IMR-90 (cell line): Measurements from ENCODE around the gene VSIG4.

Experiments used
- CEBPB ChIP-seq: IDR thresholded peaks from 2 replicates; pipeline ENCODE4 v1.6.1; 2012; ENCODE audit warnings: low read depth, low read length, improper control_type of control experiment
- FOS ChIP-seq: fragments of 150-350 bp; IDR thresholded peaks from 2 replicates; pipeline ENCODE4 v1.6.1; 2016; ENCODE audit warnings: low read depth, low read length
- MAFK ChIP-seq: IDR thresholded peaks from 2 replicates; pipeline ENCODE4 v1.6.1; 2012; ENCODE audit warnings: low read depth, low read length, improper control_type of control experiment
- MXI1 ChIP-seq: IDR thresholded peaks from 2 replicates; pipeline ENCODE4 v1.6.1; 2012; ENCODE audit warnings: low read depth, mild to moderate bottlenecking, low read length, moderate library complexity, borderline replicate concordance
- POLR2A ChIP-seq: IDR thresholded peaks from 2 replicates; pipeline ENCODE4 v1.6.1; 2012; ENCODE audit warnings: mild to moderate bottlenecking, low read depth, low read length
- RAD21 ChIP-seq: IDR thresholded peaks from 2 replicates; pipeline ENCODE4 v1.6.1; 2012; ENCODE audit warnings: low read length, improper control_type of control experiment
- RFX5 ChIP-seq: IDR thresholded peaks from 2 replicates; pipeline ENCODE4 v1.8.0; 2012; ENCODE audit warnings: low read depth, mild to moderate bottlenecking, low read length, moderate library complexity
- TF ChIP-seq, protein P1 (sequence below): conservative IDR thresholded peaks from 2 replicates; pipeline ENCODE4 v1.5.1; 2012; ENCODE audit warnings: mild to moderate bottlenecking, low read depth, low read length, improper control_type of control experiment
- TF ChIP-seq, protein P2 (sequence below): fragments of 150-350 bp; IDR thresholded peaks from 2 replicates; pipeline ENCODE4 v1.6.1; 2017; ENCODE audit warnings: mild to moderate bottlenecking, antibody characterized with exemption, low read length, low read depth
- TF ChIP-seq, protein P3 (sequence below): fragments of 150-350 bp; IDR thresholded peaks from 2 replicates; pipeline ENCODE4 v1.6.1; 2016; ENCODE audit warnings: low read depth, mild to moderate bottlenecking, low read length, moderate library complexity, borderline replicate concordance

DNA sequence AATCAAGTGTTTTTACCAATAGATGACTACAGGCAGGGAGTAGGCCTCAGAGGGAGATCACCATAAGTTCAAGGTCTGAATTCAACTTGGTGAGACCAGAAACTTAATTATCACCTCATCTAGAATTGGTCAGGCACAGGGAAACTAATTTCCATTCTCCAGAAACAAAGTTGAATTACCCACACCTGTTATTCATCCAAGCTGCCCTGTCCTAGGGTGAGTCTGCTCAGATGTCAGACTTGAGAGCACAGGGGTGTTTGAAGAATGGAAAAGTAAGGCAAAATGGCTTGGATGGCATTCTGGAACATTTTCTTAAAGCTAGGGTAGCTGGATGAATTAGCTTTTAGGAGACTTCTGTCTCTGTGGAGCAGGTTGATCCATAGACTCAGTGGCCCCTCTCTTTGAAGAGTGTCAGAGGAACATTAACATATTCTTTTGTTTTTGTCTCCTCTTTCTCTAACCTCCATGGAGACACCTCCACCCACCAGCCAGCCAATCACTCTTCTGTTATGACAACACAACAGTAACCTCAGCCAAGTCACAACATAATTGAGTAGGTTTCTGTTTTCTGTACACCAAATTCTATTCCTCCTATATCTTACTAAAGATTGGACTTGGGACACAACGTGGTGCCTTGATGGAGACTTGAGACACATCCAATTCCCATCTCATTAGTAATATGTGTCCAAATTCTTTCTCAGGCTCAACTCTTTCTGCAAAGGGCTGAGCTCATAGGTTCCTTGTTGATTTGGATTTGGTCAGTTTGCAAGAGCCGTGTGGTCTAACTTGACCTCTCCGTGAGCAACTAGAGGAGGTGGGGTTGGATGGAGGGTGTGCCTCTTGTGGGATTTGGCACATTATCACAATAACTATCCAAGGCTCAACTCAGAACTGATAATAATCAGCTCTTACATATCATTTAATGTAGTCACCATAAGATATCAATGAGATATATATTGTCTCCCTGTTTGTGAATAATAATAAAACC lies 45.1 kb downstream of the VSIG4 start:
- TF ChIP-seq, protein P1, sequence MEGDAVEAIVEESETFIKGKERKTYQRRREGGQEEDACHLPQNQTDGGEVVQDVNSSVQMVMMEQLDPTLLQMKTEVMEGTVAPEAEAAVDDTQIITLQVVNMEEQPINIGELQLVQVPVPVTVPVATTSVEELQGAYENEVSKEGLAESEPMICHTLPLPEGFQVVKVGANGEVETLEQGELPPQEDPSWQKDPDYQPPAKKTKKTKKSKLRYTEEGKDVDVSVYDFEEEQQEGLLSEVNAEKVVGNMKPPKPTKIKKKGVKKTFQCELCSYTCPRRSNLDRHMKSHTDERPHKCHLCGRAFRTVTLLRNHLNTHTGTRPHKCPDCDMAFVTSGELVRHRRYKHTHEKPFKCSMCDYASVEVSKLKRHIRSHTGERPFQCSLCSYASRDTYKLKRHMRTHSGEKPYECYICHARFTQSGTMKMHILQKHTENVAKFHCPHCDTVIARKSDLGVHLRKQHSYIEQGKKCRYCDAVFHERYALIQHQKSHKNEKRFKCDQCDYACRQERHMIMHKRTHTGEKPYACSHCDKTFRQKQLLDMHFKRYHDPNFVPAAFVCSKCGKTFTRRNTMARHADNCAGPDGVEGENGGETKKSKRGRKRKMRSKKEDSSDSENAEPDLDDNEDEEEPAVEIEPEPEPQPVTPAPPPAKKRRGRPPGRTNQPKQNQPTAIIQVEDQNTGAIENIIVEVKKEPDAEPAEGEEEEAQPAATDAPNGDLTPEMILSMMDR: no peak
- no peak for TF ChIP-seq MAFK
- no peak for TF ChIP-seq CEBPB
- TF ChIP-seq POLR2A: no peak
- no peak for TF ChIP-seq FOS
- TF ChIP-seq, protein P2, sequence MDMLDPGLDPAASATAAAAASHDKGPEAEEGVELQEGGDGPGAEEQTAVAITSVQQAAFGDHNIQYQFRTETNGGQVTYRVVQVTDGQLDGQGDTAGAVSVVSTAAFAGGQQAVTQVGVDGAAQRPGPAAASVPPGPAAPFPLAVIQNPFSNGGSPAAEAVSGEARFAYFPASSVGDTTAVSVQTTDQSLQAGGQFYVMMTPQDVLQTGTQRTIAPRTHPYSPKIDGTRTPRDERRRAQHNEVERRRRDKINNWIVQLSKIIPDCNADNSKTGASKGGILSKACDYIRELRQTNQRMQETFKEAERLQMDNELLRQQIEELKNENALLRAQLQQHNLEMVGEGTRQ: no peak
- no peak for TF ChIP-seq MXI1
- TF ChIP-seq RAD21: no peak
- TF ChIP-seq RFX5: no peak
- TF ChIP-seq, protein P3, sequence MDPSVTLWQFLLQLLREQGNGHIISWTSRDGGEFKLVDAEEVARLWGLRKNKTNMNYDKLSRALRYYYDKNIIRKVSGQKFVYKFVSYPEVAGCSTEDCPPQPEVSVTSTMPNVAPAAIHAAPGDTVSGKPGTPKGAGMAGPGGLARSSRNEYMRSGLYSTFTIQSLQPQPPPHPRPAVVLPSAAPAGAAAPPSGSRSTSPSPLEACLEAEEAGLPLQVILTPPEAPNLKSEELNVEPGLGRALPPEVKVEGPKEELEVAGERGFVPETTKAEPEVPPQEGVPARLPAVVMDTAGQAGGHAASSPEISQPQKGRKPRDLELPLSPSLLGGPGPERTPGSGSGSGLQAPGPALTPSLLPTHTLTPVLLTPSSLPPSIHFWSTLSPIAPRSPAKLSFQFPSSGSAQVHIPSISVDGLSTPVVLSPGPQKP: no peak
